NCI-H345 treated with DMSO at 0.1 percent for 48 hours (cell line): ENCODE data around the gene HPCAL1.
"Not testable (repeated sequence)": the region's sequence is repeated elsewhere in the genome, so short reads cannot be mapped to it uniquely, and the experiment has no call there.

Experiments used
- DNase-seq: peaks from one replicate; lab custom pipeline; 2025; ENCODE audit not compliant: unreplicated experiment; lab: John Stamatoyannopoulos, UW

HPCAL1 gene

DNA sequence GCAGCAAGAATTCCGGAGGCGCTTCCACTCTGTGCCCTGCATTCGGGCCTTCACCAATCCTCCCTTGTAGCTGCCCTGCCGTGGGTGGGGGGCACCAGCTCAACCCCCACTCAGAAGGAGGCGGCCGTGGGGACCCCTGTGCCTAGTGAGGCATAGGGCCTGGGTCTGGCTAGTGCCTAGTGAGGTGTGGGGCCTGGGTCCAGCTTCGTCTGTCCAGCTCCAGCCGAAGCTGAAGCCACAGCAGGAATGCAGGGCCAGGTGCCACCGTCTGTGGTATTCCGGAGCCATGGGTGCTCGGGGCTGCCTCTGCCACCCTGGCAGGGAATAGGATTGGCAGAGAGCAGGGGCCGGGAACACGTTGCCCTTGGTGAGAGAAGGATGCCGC lies 133.1 kb downstream of the HPCAL1 start:
- DNase-seq, result no peak

DNA sequence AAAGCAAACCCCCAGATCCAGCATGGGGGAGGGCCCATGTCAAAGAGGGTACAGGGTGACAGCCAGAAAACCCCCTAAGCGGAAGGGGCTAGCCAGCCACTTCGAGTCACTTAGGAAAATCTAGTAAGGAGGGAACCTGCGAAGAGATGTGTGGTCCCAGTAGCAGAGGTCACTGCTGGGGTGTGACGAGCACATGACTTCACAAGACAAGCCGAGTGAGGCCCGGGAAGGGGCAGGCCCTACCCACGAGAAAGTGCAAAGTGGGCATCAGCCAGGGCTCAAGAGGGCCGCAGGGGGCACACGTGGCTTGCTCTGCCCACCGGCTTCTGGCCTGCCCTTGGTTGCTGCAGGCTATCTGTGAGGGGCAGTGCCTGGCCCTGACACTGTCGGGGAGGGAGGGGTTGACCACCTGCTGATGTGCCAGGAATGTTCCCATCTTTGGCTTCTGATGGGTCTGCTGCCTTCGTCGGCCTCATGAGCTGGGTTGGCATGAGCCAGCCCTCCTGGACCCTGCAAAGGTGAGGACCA lies 133.9 kb downstream of the HPCAL1 start:
- no peak for DNase-seq

DNA sequence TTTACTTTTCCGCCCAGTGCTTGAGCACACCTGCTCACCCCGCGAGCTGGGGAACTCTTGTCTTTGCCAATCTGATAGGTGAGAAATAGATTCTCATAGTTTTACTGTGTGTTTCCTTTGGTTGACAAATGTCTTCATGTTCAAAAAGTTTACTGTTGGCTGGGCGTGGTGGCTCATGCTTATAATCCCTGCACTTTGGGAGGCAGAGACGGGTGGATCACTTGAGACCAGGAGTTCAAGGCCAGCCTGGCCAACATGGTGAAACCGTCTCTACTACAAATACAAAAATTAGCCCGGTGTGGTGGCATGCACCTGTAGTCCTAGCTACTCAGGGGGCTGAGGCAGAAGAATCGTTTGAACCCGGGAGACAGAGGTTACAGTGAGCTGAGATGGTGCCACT lies 135.1 kb downstream of the HPCAL1 start:
- DNase-seq, result no peak

DNA sequence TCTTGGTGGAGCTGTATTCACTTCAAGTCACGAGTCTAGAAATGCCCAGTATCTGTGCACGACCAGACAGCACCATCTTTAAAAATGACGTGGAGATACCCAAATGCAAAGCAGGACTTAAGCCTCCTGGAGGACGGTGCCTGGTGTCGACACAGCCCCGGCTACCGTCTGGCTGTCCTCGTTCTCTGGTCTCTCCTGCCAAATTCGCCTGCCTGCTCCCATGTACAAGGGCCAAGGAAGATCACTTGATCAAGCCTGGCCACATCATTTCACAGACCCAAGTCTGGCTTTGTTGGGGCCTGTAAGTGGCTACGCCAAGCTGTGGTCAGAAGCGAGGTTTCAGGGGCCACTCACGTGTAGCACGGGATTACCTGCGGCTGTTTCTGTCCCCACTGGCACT lies 136.0 kb downstream of the HPCAL1 start:
- DNase-seq, result no peak

DNA sequence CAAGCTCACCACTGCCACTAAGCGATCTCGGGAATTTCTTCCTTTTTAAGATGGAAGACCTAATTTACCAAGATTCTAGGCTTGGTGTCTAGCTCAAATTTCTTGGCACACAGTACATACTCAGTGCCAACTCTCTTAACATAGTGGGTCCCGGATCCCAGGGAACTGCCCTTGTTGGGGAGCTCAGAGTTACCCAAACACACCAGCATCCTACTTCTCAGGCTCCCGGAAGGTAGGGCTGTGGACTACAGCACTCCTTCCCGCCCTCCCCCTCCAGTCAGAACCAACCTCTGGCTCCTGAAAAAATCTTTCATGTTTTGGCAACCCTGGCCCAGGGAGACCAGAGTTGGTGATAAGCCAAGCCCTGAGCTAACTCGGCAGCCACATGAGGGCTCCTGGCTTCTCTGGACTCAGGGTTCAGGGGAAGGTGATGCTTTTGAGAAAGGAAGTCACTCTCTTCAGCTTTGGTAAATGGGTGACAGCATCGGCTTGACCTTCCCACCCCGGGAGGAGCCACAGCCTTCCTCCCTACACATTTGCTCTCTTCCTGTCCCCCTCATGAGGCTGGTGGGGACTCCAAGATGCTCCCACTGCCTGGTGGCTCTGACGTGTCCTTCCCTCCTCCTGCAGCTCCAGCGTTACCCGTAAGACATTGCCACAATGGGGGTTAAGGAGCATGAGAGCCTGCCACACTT lies 136.6 kb downstream of the HPCAL1 start:
- DNase-seq, result no peak

DNA sequence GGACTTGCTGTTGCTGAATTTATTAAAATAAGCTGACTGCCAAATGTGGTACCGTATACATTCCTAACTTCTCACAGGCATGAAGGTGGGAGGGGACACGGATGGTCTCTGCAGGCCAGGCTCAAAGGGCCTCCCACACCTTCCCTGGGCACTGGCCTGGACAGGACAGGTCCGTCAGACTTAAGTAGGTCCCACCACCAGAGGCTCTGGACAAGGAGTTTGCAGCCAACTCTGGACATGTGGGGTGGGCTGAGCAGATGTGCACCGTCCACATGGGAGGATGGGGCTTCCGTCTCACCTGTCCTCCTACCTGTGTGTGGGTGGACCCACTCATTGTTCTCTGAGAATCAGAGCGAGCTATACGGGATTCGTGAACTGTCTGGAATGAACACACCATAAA lies 137.3 kb downstream of the HPCAL1 start:
- no peak for DNase-seq

DNA sequence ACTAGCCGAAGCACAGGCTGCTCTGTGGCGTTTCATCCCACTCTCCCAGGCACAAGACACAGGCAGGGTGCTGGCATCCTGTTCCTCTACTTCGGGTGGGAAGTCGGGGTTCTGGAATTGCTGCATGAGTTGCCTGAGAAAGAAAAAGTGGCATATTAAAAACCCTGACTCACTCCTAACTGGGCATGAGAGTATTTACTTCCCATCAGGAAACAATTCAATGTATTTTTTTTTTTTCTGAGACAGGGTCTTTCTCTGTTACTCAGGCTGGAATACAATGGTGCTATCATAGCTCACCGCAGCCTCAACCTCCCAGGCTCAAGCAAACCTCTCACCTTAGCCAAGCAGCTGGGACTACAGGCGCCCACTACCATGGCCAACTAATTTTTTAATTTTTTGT lies 138.0 kb downstream of the HPCAL1 start:
- no peak for DNase-seq

DNA sequence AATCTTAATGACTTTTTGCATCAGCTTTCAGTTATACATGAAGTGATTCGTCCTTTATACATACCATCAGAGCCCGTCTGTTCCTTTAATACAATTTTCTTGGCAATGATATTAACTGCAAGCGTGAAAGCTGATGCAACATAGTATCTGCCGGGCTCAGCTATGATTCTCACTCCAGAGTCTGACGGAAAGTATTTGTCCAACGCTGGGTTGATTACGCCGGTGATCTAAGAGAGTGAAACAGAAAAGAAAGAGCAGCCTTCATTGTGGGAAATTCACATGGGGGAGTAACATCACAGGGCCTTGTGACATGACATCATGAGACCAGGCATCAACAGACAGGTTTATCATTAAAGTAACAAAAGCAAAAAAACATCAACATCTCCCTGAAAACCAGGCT lies 139.2 kb downstream of the HPCAL1 start:
- no peak for DNase-seq

DNA sequence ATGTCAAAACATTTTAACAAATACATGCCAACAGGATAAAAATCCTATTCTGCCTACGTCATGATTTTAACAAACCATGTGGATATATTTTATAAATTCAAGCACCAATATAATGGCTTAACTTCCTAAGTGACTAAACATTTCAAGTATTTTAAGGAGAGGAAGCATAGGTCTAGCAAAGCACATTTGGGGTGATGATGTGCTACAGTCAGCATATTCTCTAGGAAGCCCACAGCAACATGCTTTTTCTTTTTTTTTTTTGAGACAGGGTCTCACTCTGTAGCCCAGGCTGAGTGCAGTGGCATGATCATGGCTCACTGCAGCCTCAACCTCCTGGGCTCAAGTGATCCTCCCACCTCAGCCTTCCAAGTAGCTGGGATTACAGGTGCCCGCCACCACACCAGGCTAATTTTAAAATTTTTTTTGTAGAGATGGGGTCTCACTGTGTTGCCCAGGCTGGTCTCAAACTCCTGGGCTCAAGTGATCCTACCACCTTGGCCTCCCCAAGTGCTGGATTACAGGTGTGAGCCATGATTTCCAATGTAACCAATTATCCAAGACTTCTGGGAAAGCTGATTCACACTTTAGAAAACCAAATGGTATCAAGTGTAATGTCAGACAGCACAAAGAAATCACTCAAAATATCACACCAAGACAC lies 139.9 kb downstream of the HPCAL1 start:
- not testable (repeated sequence) for DNase-seq

DNA sequence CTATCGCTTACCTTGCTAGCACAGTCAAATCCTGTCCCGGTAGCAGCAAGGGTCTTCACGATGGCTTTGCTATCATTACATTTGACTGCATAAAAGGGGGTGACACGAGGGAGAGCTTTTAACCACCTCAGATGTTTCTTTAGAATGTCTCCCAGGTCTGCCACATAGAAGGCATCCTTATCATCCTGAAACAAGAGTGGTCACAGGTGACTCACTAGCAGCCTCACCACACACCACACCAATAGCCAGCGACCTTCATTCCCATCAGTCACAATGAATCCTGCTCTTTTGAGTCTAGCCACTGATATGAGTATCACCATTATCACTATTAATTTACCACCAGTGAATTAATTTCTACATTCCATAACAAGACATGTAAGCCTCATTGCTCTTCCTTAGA lies 141.8 kb downstream of the HPCAL1 start:
- DNase-seq, result no peak

DNA sequence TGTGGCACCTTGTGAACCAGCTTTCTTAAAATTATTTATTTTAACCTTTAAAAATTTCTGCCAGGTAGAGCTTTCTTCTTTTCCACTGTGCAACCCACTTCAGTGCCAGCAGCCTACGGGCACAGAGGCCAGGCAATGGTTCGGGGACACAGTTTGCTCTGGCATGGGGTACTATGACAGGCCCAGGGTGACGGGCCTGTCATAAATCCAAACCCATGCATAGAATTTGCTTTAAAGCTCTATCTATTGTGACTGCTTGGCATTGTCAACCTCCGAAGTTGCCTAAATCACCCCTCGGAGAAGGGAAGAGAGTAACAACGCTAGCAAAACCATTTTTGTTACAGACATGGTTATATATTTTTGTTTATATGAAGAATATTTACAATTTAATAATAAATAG lies 143.9 kb downstream of the HPCAL1 start:
- no peak for DNase-seq

DNA sequence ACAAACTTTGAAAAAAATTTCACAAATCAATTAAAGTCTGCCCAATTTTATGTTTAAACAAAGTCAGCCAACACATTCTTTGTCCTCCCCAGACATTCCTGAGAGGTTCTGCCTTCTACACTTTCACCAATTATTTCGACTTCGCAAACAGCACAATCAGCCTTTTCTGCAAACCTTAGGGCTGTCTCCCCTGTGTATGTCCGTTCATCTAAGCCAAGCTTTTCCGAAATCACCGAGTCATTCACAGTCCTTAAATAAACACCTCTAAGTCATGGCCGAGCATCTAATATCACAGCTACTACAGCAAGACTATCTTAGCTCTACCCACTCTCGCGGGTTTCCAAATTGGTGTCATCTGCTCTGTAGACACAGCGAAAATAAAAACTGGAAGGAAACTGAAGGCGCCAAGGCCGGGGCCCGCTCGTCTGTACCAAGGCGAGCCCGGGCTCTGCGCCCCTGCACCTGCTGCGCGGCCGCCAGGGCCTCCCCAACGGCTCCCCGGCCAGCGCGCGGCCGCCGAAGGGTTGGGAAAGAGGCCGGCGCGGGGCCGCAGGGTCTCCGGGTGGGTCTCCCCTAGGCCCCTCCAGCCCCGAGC lies 144.7 kb downstream of the HPCAL1 start:
- DNase-seq, result peak; percentile 29

DNA sequence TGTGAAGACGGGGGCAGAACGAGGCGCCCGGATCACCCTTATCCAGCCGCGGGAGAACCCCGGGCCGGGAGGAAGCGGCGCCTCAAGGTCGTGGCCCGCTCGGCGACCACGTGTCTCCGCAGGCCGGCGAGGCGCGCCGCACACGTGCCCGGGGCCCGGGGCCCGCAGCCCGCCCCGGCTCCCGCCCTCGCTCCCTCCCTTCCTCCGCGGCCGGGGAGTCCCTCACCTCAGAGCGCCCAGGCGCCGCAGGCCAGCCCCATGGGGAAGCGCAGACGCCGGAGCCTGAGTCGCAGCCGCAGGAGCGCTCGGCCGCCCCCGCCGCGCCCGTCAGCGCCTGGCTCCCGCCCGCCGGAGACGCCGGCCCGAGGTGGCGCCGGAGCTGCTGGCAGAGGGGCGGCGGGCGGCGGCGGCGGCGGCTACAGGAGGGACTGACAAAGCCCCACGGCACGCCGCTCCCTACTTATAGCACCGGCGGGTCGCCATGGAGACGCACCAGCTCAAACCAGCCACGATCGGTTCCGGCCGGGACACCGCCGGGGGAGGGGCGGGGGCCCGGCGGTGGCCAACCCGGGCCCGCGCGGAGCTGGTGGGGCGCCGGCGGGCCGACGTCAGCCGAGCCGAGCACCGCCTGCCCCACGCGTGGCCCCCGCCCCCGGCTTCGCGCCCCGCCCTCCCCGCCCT lies 145.3 kb downstream of the HPCAL1 start, which contains the start of gene ODC1:
Gene ODC1 (minus strand): TSS at position 433 of the 681 bp plus-strand sequence. CDS start 3,295 bp downstream, outside the sequence.
- peak; percentile 96 for DNase-seq

DNA sequence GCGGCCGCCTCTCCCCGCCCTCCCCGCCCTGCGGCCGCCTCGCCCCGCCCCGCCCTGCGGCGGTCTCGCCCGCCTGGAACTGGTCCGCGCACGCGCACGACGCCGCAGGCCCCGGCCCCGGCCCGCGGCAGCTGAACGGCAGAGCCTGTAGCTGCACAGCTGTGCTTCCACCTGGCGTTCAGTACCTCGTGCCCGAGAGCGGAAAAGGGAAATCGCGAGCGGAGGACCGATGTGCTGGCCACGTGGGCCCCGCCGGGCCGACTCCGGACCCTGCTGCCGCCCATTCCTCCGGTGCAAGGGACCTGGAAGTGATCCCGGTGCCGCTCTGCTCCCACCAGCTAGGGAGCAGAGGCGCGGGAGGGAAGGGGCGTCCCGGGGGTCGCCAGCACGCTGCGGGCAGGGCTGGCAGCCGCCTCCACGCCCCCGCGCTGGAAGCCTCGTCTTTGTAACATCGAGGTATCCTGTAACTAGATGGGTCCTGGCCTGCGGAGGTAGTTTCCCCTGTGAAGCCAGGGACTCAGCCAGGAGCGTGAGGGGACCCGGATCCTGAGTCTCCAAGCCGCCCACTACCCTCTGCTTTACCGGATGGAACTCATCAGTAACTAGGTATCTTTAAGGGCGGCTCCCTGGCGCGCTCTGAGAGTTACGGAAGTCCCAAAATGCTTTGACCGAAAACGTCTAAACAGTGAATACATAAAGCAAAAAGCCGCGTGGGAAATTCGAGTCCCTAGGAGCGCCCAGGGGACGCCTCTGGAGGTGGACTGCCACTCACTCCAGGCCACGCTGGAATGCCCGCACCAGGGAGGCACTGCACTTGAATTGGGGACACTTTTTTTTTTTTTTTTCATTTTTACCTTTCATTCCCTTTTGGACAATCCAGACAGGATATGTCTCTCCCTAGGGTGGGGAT lies 146.1 kb downstream of the HPCAL1 start:
- DNase-seq, result peak; percentile 96

DNA sequence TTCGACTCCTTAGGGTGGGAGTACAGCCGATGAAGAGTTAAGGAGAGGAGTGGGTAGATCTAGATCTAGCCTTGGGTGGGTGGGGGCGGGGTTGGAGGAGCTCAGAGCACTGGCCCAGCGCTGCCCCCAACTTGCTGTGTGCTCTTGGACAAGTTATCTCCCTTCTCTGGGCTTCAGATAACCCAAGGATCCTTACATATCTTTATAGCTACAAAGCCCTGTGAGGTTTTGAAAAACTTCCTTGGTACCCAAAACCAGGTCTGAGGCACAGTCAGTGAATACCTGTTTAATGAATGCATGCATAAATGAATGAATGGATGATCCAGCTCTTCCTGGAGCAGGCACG lies 146.8 kb downstream of the HPCAL1 start:
- DNase-seq, result no peak

DNA sequence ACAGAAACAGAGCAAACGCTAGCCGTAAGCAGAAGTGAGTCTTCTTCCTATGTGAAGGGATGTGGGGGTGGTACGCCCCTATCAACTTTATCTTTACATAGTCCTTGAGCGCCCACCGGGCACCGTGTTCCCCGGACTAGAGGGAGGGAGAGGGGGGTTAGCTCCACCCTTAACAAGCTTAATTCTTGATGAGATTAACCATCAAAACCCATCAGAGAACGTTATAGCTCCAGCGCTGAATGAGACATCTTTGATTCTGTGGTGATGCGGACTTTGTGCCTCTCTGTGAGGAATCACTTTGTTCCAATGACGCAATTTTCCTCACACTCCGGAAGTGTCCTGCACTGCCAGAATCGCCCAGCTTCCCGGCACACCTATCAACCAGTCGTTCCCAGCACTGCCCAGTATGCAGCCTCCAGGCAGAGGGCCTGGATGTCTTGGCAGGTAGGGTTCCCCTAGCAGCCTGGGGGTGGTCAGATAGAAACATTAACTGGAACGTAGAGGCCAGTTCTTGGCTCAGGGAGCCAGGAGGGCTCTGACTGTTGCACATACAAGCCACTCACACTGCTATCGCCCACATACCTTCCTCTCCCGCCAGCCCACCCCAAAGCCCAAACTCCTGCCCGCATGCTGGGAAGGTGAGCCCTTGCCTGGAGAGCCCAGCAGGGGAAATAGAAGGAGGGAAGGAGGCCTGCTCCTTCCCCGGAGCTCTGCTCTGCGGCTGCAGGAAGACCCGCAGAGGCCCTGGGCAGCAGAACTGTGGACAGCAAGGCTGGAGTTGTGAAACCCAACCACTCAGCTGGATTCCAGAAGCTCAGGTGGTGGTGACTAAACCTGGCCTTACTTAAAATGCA lies 147.4 kb downstream of the HPCAL1 start:
- DNase-seq, result no peak

DNA sequence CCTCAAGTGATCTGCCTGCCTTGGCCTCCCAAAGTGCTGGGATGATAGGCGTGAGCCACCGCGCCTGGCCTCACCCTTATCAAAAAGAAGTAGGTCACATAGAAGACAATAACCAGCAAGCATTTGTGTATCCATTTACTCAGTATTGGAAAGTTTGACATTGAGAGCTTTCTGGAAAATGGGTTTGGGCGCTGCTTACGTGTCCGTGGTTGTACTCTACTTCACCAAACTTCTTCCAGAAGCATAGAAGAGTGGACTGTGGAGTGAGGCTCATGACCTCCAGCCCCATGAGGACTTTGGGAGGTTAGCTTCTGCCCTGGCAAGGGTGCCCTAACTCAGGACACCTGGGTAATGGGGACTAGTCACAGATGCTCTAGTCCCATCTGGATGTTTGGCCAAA lies 149.1 kb downstream of the HPCAL1 start:
- no peak for DNase-seq

DNA sequence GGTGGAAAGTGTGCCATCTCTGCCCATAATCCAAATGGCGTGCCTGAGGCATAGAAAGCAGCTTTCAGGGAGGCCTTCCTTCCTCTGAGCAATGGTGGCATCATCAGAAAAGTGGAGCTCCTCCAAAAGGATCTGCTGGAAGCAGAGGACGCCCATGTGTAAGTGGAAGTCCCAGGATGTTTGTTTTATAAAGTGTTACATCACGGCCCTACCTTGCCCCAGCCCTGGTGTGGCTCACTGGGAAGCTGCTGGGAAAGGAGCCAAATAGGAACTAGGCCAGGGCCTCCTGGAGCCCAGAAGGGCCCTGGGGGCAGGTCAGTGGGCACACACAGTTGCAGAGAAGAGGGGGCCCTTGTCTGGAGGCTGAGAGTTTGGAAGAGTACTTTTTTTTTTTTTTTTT lies 149.6 kb downstream of the HPCAL1 start:
- peak; percentile 82 for DNase-seq

DNA sequence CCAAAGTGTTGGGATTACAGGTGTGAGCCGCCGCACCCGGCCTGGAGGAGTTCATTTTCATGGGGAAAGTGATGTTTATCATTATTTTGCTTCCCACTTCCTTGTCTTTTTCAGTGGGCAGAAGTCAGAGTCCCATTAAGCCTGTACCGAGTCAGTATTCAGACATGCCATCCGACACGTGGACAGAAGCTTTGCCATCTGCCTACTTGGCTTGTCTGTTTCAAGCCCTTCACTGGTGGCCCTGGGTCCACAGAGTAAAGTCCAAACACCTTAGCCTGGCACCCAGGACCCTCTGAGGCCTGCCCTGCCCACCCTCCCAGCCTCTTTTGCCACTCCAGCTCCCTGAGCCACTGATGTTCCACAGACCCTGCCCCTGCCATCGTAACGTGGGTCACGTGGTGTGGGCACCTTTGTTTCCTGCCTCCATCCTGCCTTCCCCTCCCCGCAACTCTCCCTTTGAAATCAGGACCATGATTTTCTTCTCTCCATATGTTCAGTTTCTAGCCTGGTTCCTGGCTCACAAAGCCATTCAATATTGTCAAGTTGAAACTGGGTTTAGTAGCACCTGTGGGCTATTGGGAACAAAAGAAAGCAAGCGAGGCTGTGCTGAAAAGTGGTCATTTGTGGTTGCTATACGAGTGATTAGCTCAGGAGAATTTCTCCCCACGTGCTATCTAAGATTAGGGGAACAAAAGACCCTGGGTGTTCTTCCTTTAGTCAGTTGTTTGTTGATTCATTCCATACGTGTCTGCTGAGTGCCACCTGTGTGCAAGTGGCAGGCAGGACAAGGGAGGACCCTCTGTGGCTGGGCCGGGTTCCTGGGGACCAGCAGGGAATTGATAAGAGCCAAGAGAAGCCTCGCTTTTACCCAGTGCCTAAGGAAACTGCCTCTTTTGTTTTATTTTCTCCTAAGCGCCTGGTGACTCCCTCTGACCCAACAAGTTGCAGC lies 150.5 kb downstream of the HPCAL1 start:
- peak; percentile 81 for DNase-seq
